ENCODE results near the gene GABRA4.

The GABRA4 gene

DNA sequence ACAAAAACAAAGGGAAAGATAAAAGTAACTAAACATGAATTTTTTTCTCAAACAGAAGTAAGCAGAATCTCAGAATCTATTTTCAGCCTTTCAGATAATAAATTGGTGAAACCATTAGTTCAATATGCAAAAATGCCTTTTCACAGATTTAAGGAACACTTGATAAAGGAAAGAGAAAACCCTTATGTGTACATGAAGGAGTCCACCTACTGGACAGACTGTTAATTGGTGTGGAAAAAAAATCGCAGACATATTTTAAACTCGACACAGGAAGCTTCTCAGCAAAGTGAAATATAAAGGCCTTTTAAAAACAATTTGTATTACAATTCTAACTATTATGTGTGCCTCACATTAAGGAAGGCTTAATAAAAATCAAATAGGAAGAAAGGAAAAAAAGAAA is 106.7 kb downstream of the GABRA4 start:
- ChIA-PET POLR2A (no interaction called here), CTCF (interaction anchor here (0.6 kb wide), 1 partner anchor 14 kb away, joined by 3 read pairs; no protein-coding TSS in a partner anchor)
- DNase-seq (ENCODE audit: low read depth, low spot score) = no peak
- TF ChIP-seq, protein P1, sequence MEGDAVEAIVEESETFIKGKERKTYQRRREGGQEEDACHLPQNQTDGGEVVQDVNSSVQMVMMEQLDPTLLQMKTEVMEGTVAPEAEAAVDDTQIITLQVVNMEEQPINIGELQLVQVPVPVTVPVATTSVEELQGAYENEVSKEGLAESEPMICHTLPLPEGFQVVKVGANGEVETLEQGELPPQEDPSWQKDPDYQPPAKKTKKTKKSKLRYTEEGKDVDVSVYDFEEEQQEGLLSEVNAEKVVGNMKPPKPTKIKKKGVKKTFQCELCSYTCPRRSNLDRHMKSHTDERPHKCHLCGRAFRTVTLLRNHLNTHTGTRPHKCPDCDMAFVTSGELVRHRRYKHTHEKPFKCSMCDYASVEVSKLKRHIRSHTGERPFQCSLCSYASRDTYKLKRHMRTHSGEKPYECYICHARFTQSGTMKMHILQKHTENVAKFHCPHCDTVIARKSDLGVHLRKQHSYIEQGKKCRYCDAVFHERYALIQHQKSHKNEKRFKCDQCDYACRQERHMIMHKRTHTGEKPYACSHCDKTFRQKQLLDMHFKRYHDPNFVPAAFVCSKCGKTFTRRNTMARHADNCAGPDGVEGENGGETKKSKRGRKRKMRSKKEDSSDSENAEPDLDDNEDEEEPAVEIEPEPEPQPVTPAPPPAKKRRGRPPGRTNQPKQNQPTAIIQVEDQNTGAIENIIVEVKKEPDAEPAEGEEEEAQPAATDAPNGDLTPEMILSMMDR (IDR thresholded peaks at IDR 0.05; ENCODE audit: insufficient read depth, low read length, missing control alignments) = no peak
- H3K4me3 ChIP-seq (ENCODE audit: low read depth, low read length) = no peak overlapping the region

DNA sequence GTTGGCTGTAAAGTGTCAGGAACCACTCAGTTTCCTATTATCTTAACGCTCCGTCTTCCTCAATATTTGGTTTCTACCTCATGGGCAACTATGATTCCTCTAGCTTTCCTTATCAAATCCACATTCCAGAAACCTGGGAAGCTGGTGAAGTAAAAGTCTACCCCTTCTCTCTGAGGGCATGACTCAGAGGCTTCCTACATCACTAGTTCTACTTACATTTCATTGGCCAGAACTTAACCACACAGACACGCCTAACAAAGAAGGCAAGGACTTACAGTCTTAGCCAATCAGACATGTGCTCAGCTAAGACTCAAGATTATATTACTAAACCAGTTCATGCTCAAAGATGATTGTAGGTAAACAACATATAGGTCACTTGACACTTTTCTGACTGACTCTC is 114.7 kb downstream of the GABRA4 start:
- no peak for DNase-seq (ENCODE audit: low read depth, low spot score)
- ChIA-PET POLR2A (no interaction called here), CTCF (no interaction called here)
- TF ChIP-seq, protein P1 (IDR thresholded peaks at IDR 0.05; ENCODE audit: insufficient read depth, low read length, missing control alignments) = no peak
- no peak overlapping the region for H3K4me3 ChIP-seq (ENCODE audit: low read depth, low read length)

DNA sequence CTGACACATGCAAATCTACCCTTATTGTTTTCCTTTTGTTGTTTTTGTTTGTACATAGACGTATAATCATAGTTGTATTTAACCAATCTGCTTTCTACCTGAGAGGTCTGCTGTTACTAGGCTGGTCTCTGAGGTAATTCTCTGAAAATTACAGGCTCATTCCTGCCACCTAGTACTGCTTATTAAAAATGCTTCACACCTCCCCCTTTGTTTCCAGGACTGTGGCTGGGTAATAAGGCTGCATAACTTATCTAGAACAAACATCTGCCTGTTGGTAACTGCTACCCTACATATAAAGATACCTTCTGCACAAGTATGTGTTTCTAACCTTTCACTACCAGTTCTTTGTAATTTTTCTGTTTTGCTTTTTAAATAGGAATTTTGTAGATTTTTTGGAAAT is 118.6 kb downstream of the GABRA4 start:
- CTCF ChIA-PET = no interaction called here
- TF ChIP-seq, protein P1 (IDR thresholded peaks at IDR 0.05; ENCODE audit: insufficient read depth, low read length, missing control alignments) = no peak
- POLR2A ChIA-PET = no interaction called here
- no peak overlapping the region for H3K4me3 ChIP-seq (ENCODE audit: low read depth, low read length)
- DNase-seq (ENCODE audit: low read depth, low spot score) = no peak

DNA sequence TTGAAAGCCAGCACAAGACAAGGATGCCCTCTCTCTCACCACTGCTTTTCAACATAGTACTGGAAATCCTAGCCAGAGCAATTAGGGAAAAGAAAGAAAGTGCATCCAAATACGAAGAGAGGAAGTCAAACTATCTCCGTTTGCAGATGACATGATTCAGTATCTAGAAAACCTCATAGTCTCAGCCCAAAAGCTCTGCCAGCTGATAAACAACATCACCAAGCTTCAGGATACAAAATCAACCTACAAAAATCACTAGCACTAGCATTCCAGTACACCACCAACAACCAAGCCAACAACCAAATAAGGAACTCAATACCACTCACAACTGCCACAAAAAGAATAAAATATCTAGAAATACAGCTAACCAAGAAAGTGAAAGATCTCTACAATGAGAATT is 123.0 kb downstream of the GABRA4 start:
- no peak for DNase-seq (ENCODE audit: low read depth, low spot score)
- ChIA-PET POLR2A (no interaction called here), CTCF (no interaction called here)
- no peak overlapping the region for H3K4me3 ChIP-seq (ENCODE audit: low read depth, low read length)
- TF ChIP-seq, protein P1 (IDR thresholded peaks at IDR 0.05; ENCODE audit: insufficient read depth, low read length, missing control alignments) = no peak

Data from AG04449 (cell line).